Chondrocyte (in vitro differentiated cells): Measurements from ENCODE around the gene PTMS. TPM values are rescaled to one million over a fixed set of nuclear protein-coding genes. Genes with fewer than 3 reads are reported as not detected.

Source experiments
- DNase-seq: peaks from one replicate; pipeline ENCODE4 v3.0.0; 2021; ENCODE audit warnings: mixed read lengths, low spot score
- H3K27ac Mint-ChIP-seq: one replicate; pipeline ENCODE4 v1.8.0; 2021; ENCODE audit warnings: mild to moderate bottlenecking, moderate library complexity, mixed read lengths; ENCODE audit not compliant: unreplicated experiment
- H3K27me3 Mint-ChIP-seq: 2 replicates; pipeline ENCODE4 v1.8.0; 2021; ENCODE audit warnings: low read depth, mixed read lengths
- H3K36me3 Mint-ChIP-seq: 2 replicates; pipeline ENCODE4 v1.8.0; 2021; ENCODE audit warnings: low read depth, mixed read lengths
- H3K4me1 Mint-ChIP-seq: 2 replicates; pipeline ENCODE4 v1.8.0; 2021; ENCODE audit warnings: low read depth, mild to moderate bottlenecking, mixed read lengths
- H3K4me3 Mint-ChIP-seq: one replicate; pipeline ENCODE4 v1.8.0; 2021; ENCODE audit warnings: mild to moderate bottlenecking, moderate library complexity, mixed read lengths; ENCODE audit not compliant: unreplicated experiment
- H3K9me3 Mint-ChIP-seq: 2 replicates; pipeline ENCODE4 v1.8.0; 2021; ENCODE audit warnings: low read depth, mixed read lengths
- CTCF ChIP-seq: fragments of 200-600 bp; sonication (generic); IDR thresholded peaks from 2 replicates; pipeline ENCODE4 v1.5.0; 2021; ENCODE audit warnings: antibody characterized with exemption, mild to moderate bottlenecking, moderate library complexity
- total RNA-seq: library from RNA; stranded (reverse); gene quantifications from 3 replicates; pipeline ENCODE4 v1.2.1, GENCODE V29; 2021

PTMS gene
- total RNA-seq, 1 donor from 2014 or later = 463 TPM

GRCh38 chr12:6817662-6818157, 51.5 kb downstream of the PTMS start:
- DNase-seq = no peak
- Mint-ChIP-seq H3K36me3 (no peaks in the 10 kb centered on the region), H3K9me3 (no peaks in the 10 kb centered on the region), H3K4me1 (peaks cover 27% of the 10 kb centered on the region), H3K27ac (no peak overlapping the region), H3K27me3 (peaks cover 3% of the 10 kb centered on the region), H3K4me3 (no peak overlapping the region)
- TF ChIP-seq CTCF = no peak

GRCh38 chr12:6818222-6818621, 52.1 kb downstream of the PTMS start:
- Mint-ChIP-seq H3K4me1 (peaks cover 32% of the 10 kb centered on the region), H3K36me3 (no peaks in the 10 kb centered on the region), H3K9me3 (no peaks in the 10 kb centered on the region), H3K27ac (no peak overlapping the region), H3K4me3 (no peak overlapping the region), H3K27me3 (peaks cover 3% of the 10 kb centered on the region)
- DNase-seq = no peak
- TF ChIP-seq CTCF = no peak

GRCh38 chr12:6818645-6819044, 52.5 kb downstream of the PTMS start:
- Mint-ChIP-seq H3K4me1 (peaks cover 34% of the 10 kb centered on the region), H3K27me3 (peaks cover 3% of the 10 kb centered on the region), H3K9me3 (no peaks in the 10 kb centered on the region), H3K36me3 (no peaks in the 10 kb centered on the region), H3K4me3 (no peak overlapping the region), H3K27ac (no peak overlapping the region)
- TF ChIP-seq CTCF = no peak
- DNase-seq = no peak

- no peaks in the 10 kb centered on the region for H3K9me3 Mint-ChIP-seq
- DNase-seq = no peak
- H3K4me3 Mint-ChIP-seq = no peak overlapping the region
- H3K27me3 Mint-ChIP-seq = peaks cover 3% of the 10 kb centered on the region
- no peak overlapping the region for H3K27ac Mint-ChIP-seq
- peaks cover 34% of the 10 kb centered on the region for H3K4me1 Mint-ChIP-seq
- no peak for TF ChIP-seq CTCF
- no peaks in the 10 kb centered on the region for H3K36me3 Mint-ChIP-seq
Measured at GRCh38 chr12:6819106-6820030, 53.2 kb downstream of the PTMS start.

GRCh38 chr12:6820166-6820565, 54.0 kb downstream of the PTMS start:
- H3K4me1 Mint-ChIP-seq = peaks cover 39% of the 10 kb centered on the region
- DNase-seq = no peak
- no peak for TF ChIP-seq CTCF
- no peak overlapping the region for H3K27ac Mint-ChIP-seq
- H3K36me3 Mint-ChIP-seq = no peaks in the 10 kb centered on the region
- H3K9me3 Mint-ChIP-seq = no peaks in the 10 kb centered on the region
- no peak overlapping the region for H3K4me3 Mint-ChIP-seq
- H3K27me3 Mint-ChIP-seq = peaks cover 3% of the 10 kb centered on the region

Other genes starting within 250 kb of the PTMS start
- 2,133 to 3,148 TPM (median 3,067 TPM) in 3 replicates for gene GAPDH, start 231.8 kb upstream of the PTMS start, total RNA-seq
- gene IFFO1, start 210.3 kb upstream of the PTMS start, total RNA-seq = 29.0 to 29.5 TPM (median 29.2 TPM) in 3 replicates
- 27.1 to 39.3 TPM (median 32.5 TPM) in 3 replicates for gene NOP2, start 198.1 kb upstream of the PTMS start, total RNA-seq
- 227 to 242 TPM (median 231 TPM) in 3 replicates for gene CHD4, start 159.0 kb upstream of the PTMS start, total RNA-seq
- gene LPAR5, start 130.4 kb upstream of the PTMS start, total RNA-seq = 0.41 to 0.57 TPM (median 0.48 TPM) in 3 replicates
- gene ACRBP, start 118.9 kb upstream of the PTMS start, total RNA-seq = 0.37 to 0.74 TPM (median 0.41 TPM) in 3 replicates
- 32.9 to 38.5 TPM (median 37.5 TPM) in 3 replicates for gene ING4, start 103.2 kb upstream of the PTMS start, total RNA-seq
- 50.7 to 56.2 TPM (median 55.1 TPM) in 3 replicates for gene ZNF384, start 77.0 kb upstream of the PTMS start, total RNA-seq
- gene PIANP, start 65.5 kb upstream of the PTMS start, total RNA-seq = 3.2 to 9.3 TPM (median 4.4 TPM) in 3 replicates
- 57.0 to 74.4 TPM (median 59.3 TPM) in 3 replicates for gene COPS7A, start 42.3 kb upstream of the PTMS start, total RNA-seq
- gene MLF2, start 13.2 kb upstream of the PTMS start, total RNA-seq = 161 to 172 TPM (median 163 TPM) in 3 replicates
- 0.56 to 1.7 TPM (median 1.0 TPM) in 3 replicates for gene LAG3, start 6.2 kb downstream of the PTMS start, total RNA-seq
- 0.70 to 1.2 TPM (median 0.72 TPM) in 3 replicates for gene CD4, start 23.2 kb downstream of the PTMS start, total RNA-seq
- 3.2 to 4.6 TPM (median 4.2 TPM) in 3 replicates for gene GPR162, start 55.5 kb downstream of the PTMS start, total RNA-seq
- 109 to 116 TPM (median 114 TPM) in 3 replicates for gene P3H3, start 62.0 kb downstream of the PTMS start, total RNA-seq
- 10.2 to 11.5 TPM (median 10.9 TPM) in 3 replicates for gene GNB3, start 74.6 kb downstream of the PTMS start, total RNA-seq
- gene CDCA3, start 84.9 kb downstream of the PTMS start, total RNA-seq = 4.1 to 7.5 TPM (median 5.6 TPM) in 3 replicates
- 103 to 147 TPM (median 106 TPM) in 3 replicates for gene USP5, start 85.8 kb downstream of the PTMS start, total RNA-seq
- gene TPI1, start 101.2 kb downstream of the PTMS start, total RNA-seq = 430 to 562 TPM (median 551 TPM) in 3 replicates
- gene SPSB2, start 106.9 kb downstream of the PTMS start, total RNA-seq = 7.6 to 11.8 TPM (median 7.9 TPM) in 3 replicates
- gene LRRC23, start 138.5 kb downstream of the PTMS start, total RNA-seq = 6.3 to 9.3 TPM (median 7.6 TPM) in 3 replicates
- gene ENO2, start 148.2 kb downstream of the PTMS start, total RNA-seq = 22.2 to 60.8 TPM (median 58.6 TPM) in 3 replicates
- 103 to 110 TPM (median 106 TPM) in 3 replicates for gene ATN1, start 161.6 kb downstream of the PTMS start, total RNA-seq
- not detected in 3 replicates for gene RNU7-1, start 177.5 kb downstream of the PTMS start, total RNA-seq
- gene C12orf57, start 177.7 kb downstream of the PTMS start, total RNA-seq = 230 to 244 TPM (median 233 TPM) in 3 replicates
- 0.51 to 0.65 TPM in 2 of 3 replicates, not detected in the other for gene PTPN6, start 185.0 kb downstream of the PTMS start, total RNA-seq
- gene PHB2, start 204.3 kb downstream of the PTMS start, total RNA-seq = 129 to 135 TPM (median 129 TPM) in 3 replicates
- gene EMG1, start 204.6 kb downstream of the PTMS start, total RNA-seq = 25.0 to 35.1 TPM (median 26.5 TPM) in 3 replicates